ENCODE measurements around the gene GNPDA1. TPM values are rescaled to one million over a fixed set of nuclear protein-coding genes. Genes with fewer than 3 reads are reported as not detected.

GNPDA1 gene
- total RNA-seq, 4 donors from 2014 or later, result 22.3 to 50.0 (median 47.3) TPM

GRCh38 chr5:142006363-142007236 is 6.2 kb downstream of the GNPDA1 start:
- DNase-seq, result no peak
- H3K27ac ChIP-seq, result no peak overlapping the region
- in situ Hi-C loops (cut with MboI; ENCODE audit: low sequenced_read_pairs in 4 of 4), result loop anchor here in 1 of 4 donors (25.0 kb wide), 1 partner anchor 881 kb away; no protein-coding TSS in a partner anchor
- no peak overlapping the region for H3K4me3 ChIP-seq
- H3K9me3 ChIP-seq, result no peaks in the 10 kb centered on the region
- no peak for ATAC-seq
- intact Hi-C loops (cut with DNase I; ENCODE audit: low total_unique reads), result no loop called here
- H3K4me1 ChIP-seq, result no peaks in the 10 kb centered on the region
- H3K27me3 ChIP-seq, result no peaks in the 10 kb centered on the region
- H3K36me3 ChIP-seq, result peaks cover 0 to 58% of the 10 kb centered on the region in 2 donors
- no peak for TF ChIP-seq POLR2A (IDR thresholded peaks at IDR 0.05)
- no peak for TF ChIP-seq CTCF (IDR thresholded peaks at IDR 0.05 in 4 of 5, conservative IDR thresholded peaks at IDR 0.05 in 1 of 5)

- no peak overlapping the region for H3K4me3 ChIP-seq
- no peak overlapping the region for H3K27ac ChIP-seq
- H3K4me1 ChIP-seq, result no peaks in the 10 kb centered on the region
- no peak for ATAC-seq
- intact Hi-C loops (cut with DNase I; ENCODE audit: low total_unique reads), result no loop called here
- no peaks in the 10 kb centered on the region for H3K27me3 ChIP-seq
- TF ChIP-seq CTCF (IDR thresholded peaks at IDR 0.05 in 4 of 5, conservative IDR thresholded peaks at IDR 0.05 in 1 of 5) (no peak), POLR2A (IDR thresholded peaks at IDR 0.05) (no peak)
- H3K36me3 ChIP-seq, result peaks cover 0 to 66% of the 10 kb centered on the region in 2 donors
- DNase-seq, result no peak
- in situ Hi-C loops (cut with MboI; ENCODE audit: low sequenced_read_pairs in 4 of 4), result loop anchor here in 2 of 4 donors (5.0 to 25.0 kb wide), 2 partner anchors 139 to 884 kb away; no protein-coding TSS in a partner anchor
- no peaks in the 10 kb centered on the region for H3K9me3 ChIP-seq
These were observed 9.5 kb downstream of the GNPDA1 start for GRCh38 chr5:142003266-142003800.

- H3K4me1 ChIP-seq, result no peaks in the 10 kb centered on the region
- H3K4me3 ChIP-seq, result no peak overlapping the region
- no peaks in the 10 kb centered on the region for H3K9me3 ChIP-seq
- DNase-seq (no peak), ATAC-seq (peak in 1 of 2 donors; percentile 50)
- intact Hi-C loops (cut with DNase I; ENCODE audit: low total_unique reads) (no loop called here), in situ Hi-C loops (cut with MboI; ENCODE audit: low sequenced_read_pairs in 4 of 4) (loop anchor here in 2 of 4 donors (5.0 to 25.0 kb wide), 2 partner anchors 141 to 886 kb away; no protein-coding TSS in a partner anchor)
- H3K27ac ChIP-seq, result peak overlapping the region in 1 of 4 donors; percentile 16
- no peaks in the 10 kb centered on the region for H3K27me3 ChIP-seq
- TF ChIP-seq POLR2A (IDR thresholded peaks at IDR 0.05) (no peak), CTCF (IDR thresholded peaks at IDR 0.05 in 4 of 5, conservative IDR thresholded peaks at IDR 0.05 in 1 of 5) (peak in 2 of 5 experiments; percentile 12 to 42)
- H3K36me3 ChIP-seq, result peaks cover 0 to 54% of the 10 kb centered on the region in 2 donors
These were observed 11.9 kb downstream of the GNPDA1 start for GRCh38 chr5:142000704-142001484.

- in situ Hi-C loops (cut with MboI; ENCODE audit: low sequenced_read_pairs in 4 of 4), result loop anchor here in 2 of 4 donors (5.0 to 25.0 kb wide), 2 partner anchors 142 to 887 kb away; no protein-coding TSS in a partner anchor
- H3K27me3 ChIP-seq, result no peaks in the 10 kb centered on the region
- ATAC-seq (no peak), DNase-seq (no peak)
- H3K4me3 ChIP-seq, result no peak overlapping the region
- no peak overlapping the region for H3K27ac ChIP-seq
- H3K9me3 ChIP-seq, result no peaks in the 10 kb centered on the region
- no peaks in the 10 kb centered on the region for H3K4me1 ChIP-seq
- H3K36me3 ChIP-seq, result peaks cover 0 to 47% of the 10 kb centered on the region in 2 donors
- intact Hi-C loops (cut with DNase I; ENCODE audit: low total_unique reads), result no loop called here
- TF ChIP-seq POLR2A (IDR thresholded peaks at IDR 0.05), result no peak
- no peak for TF ChIP-seq CTCF (IDR thresholded peaks at IDR 0.05 in 4 of 5, conservative IDR thresholded peaks at IDR 0.05 in 1 of 5)
These were observed 12.7 kb downstream of the GNPDA1 start for GRCh38 chr5:142000173-142000572.

Data from gastrocnemius medialis (tissue), 4 donors.